Right forelimb (tissue), 1 donor: Measurements from ENCODE around the gene NEB.
"Not testable (repeated sequence)": the region's sequence is repeated elsewhere in the genome, so short reads cannot be mapped to it uniquely, and the experiment has no call there.

ENCODE experiments used
- DNase-seq: peaks from one replicate; pipeline ENCODE4 v3.0.0-alpha.2; 2018

The NEB gene

GRCh38 chr2:151698134-151698533 is 36.1 kb downstream of the NEB start:
- not testable (repeated sequence) for DNase-seq

GRCh38 chr2:151695778-151696177 is 38.5 kb downstream of the NEB start:
- no peak for DNase-seq

- no peak for DNase-seq
Measured at GRCh38 chr2:151691631-151692030, 42.6 kb downstream of the NEB start.

- DNase-seq: no peak
Measured at GRCh38 chr2:151688719-151689118, 45.6 kb downstream of the NEB start.

GRCh38 chr2:151682459-151683003 is 51.7 kb downstream of the NEB start:
- DNase-seq: no peak

- DNase-seq: no peak
Measured at GRCh38 chr2:151681051-151681450, 53.2 kb downstream of the NEB start.

GRCh38 chr2:151679994-151680393 is 54.3 kb downstream of the NEB start:
- no peak for DNase-seq

- no peak for DNase-seq
Measured at GRCh38 chr2:151678849-151679248, 55.4 kb downstream of the NEB start.

GRCh38 chr2:151673016-151673415 is 61.3 kb downstream of the NEB start:
- DNase-seq: no peak

- no peak for DNase-seq
Measured at GRCh38 chr2:151672277-151672676, 62.0 kb downstream of the NEB start.

- no peak for DNase-seq
Measured at GRCh38 chr2:151670846-151671597, 63.3 kb downstream of the NEB start.

GRCh38 chr2:151670346-151670745 is 63.9 kb downstream of the NEB start:
- DNase-seq: no peak

- no peak for DNase-seq
Measured at GRCh38 chr2:151669585-151670081, 64.6 kb downstream of the NEB start.

GRCh38 chr2:151668737-151669136 is 65.5 kb downstream of the NEB start:
- no peak for DNase-seq

GRCh38 chr2:151665959-151666358 is 68.3 kb downstream of the NEB start:
- no peak for DNase-seq

GRCh38 chr2:151664520-151664919 is 69.8 kb downstream of the NEB start:
- DNase-seq: no peak

GRCh38 chr2:151661625-151662024 is 72.7 kb downstream of the NEB start:
- no peak for DNase-seq

- DNase-seq: no peak
Measured at GRCh38 chr2:151658081-151658480, 76.2 kb downstream of the NEB start.

GRCh38 chr2:151657667-151658076 is 76.6 kb downstream of the NEB start:
- DNase-seq: no peak

GRCh38 chr2:151655663-151656398 is 78.4 kb downstream of the NEB start:
- DNase-seq: no peak

- no peak for DNase-seq
Measured at GRCh38 chr2:151654891-151655290, 79.4 kb downstream of the NEB start.

GRCh38 chr2:151654085-151654484 is 80.2 kb downstream of the NEB start:
- no peak for DNase-seq

- DNase-seq: no peak
Measured at GRCh38 chr2:151651274-151651673, 83.0 kb downstream of the NEB start.

GRCh38 chr2:151650456-151650855 is 83.8 kb downstream of the NEB start:
- DNase-seq: no peak
